GM23338 (cell line): ENCODE measurements around the gene C1QL1. TPM values are rescaled to one million over a fixed set of nuclear protein-coding genes. Genes with fewer than 3 reads are reported as not detected.
"Not testable (repeated sequence)": the region's sequence is repeated elsewhere in the genome, so short reads cannot be mapped to it uniquely, and the experiment has no call there.

Source experiments
- ATAC-seq: fragments of 200-7000 bp; cut with Tn5 transposase; 3 replicates; pipeline ENCODE4 v1.9.1; 2020
- DNase-seq: peaks from one replicate; pipeline ENCODE4 v3.0.0-alpha.2; 2015; ENCODE audit warnings: low spot score
- H2AFZ ChIP-seq: fragments of 200-600 bp; sonication (generic); 2 replicates; pipeline ENCODE4 v1.8.0; 2016; ENCODE audit warnings: antibody characterized with exemption, mild to moderate bottlenecking, moderate library complexity
- H3F3A ChIP-seq: fragments of 200-600 bp; sonication (generic); replicated peaks from 2 replicates; pipeline ENCODE4 v1.8.0; 2017; ENCODE audit warnings: antibody characterized with exemption, mixed run types, low read depth
- H3K27ac ChIP-seq: fragments of 200-600 bp; sonication (generic); 2 replicates; pipeline ENCODE4 v1.6.1; 2016; ENCODE audit warnings: low read depth
- H3K27me3 ChIP-seq: fragments of 200-600 bp; sonication (generic); 2 replicates; pipeline ENCODE4 v1.8.0; 2016; ENCODE audit warnings: mild to moderate bottlenecking, mixed run types, moderate library complexity; ENCODE audit not compliant: insufficient read depth
- H3K36me3 ChIP-seq: fragments of 200-600 bp; sonication (generic); 2 replicates; pipeline ENCODE4 v1.8.0; 2016; ENCODE audit warnings: mild to moderate bottlenecking; ENCODE audit not compliant: insufficient read depth
- H3K4me1 ChIP-seq: fragments of 200-600 bp; sonication (generic); 2 replicates; pipeline ENCODE4 v1.8.0; 2016; ENCODE audit warnings: mild to moderate bottlenecking, moderate library complexity; ENCODE audit not compliant: insufficient read depth
- H3K4me2 ChIP-seq: fragments of 200-600 bp; sonication (generic); 2 replicates; pipeline ENCODE4 v1.7.1; 2017; ENCODE audit warnings: mixed run types
- H3K4me3 ChIP-seq: fragments of 200-600 bp; sonication (generic); 2 replicates; pipeline ENCODE4 v1.6.1; 2016; ENCODE audit warnings: mixed run types
- H3K79me2 ChIP-seq: fragments of 200-600 bp; sonication (generic); replicated peaks from 2 replicates; pipeline ENCODE4 v1.8.0; 2017; ENCODE audit warnings: mild to moderate bottlenecking; ENCODE audit not compliant: insufficient read depth
- H3K9me2 ChIP-seq: fragments of 200-600 bp; sonication (generic); 2 replicates; pipeline ENCODE4 v1.8.0; 2017; ENCODE audit not compliant: insufficient read depth
- H4K20me1 ChIP-seq: fragments of 200-600 bp; sonication (generic); replicated peaks from 2 replicates; pipeline ENCODE4 v1.8.0; 2017; ENCODE audit warnings: mild to moderate bottlenecking; ENCODE audit not compliant: insufficient read depth
- H3K27ac Mint-ChIP-seq: 2 replicates; pipeline ENCODE4 v1.8.0; 2020; ENCODE audit warnings: inconsistent platforms, mild to moderate bottlenecking, moderate library complexity, mixed read lengths
- H3K27me3 Mint-ChIP-seq: 3 replicates; pipeline ENCODE4 v1.8.0; 2022; ENCODE audit warnings: low read depth, mild to moderate bottlenecking, moderate library complexity, mixed read lengths, inconsistent platforms; ENCODE audit not compliant: insufficient read depth, poor library complexity
- H3K36me3 Mint-ChIP-seq: 3 replicates; pipeline ENCODE4 v1.8.0; 2021; ENCODE audit warnings: low read depth, mild to moderate bottlenecking, inconsistent platforms, moderate library complexity, mixed read lengths
- H3K4me1 Mint-ChIP-seq: 3 replicates; pipeline ENCODE4 v1.8.0; 2020; ENCODE audit warnings: mild to moderate bottlenecking, inconsistent platforms, mixed read lengths
- H3K4me3 Mint-ChIP-seq: 3 replicates; pipeline ENCODE4 v1.8.0; 2021; ENCODE audit warnings: moderate library complexity, mild to moderate bottlenecking, inconsistent platforms, mixed read lengths
- H3K9me3 Mint-ChIP-seq: 3 replicates; pipeline ENCODE4 v1.8.0; 2020; ENCODE audit warnings: moderate library complexity, mild to moderate bottlenecking, inconsistent platforms, mixed read lengths
- CREB1 ChIP-seq: fragments of 250-450 bp; sonication (Bioruptor Pico); IDR thresholded peaks from 2 replicates; pipeline ENCODE4 v1.5.0; 2020; ENCODE audit warnings: low read depth, mild to moderate bottlenecking, moderate library complexity
- EZH2phosphoT487 ChIP-seq: fragments of 200-600 bp; sonication (generic); IDR thresholded peaks from one replicate; pipeline ENCODE4 v1.8.1; 2018; ENCODE audit warnings: antibody characterized with exemption; ENCODE audit not compliant: unreplicated experiment
- JUNB ChIP-seq: IDR thresholded peaks from one replicate; pipeline ENCODE4 v1.6.1; 2016; ENCODE audit warnings: antibody characterized with exemption; ENCODE audit not compliant: unreplicated experiment
- NANOG ChIP-seq: IDR thresholded peaks from 2 replicates; pipeline ENCODE4 v1.6.1; 2016; ENCODE audit warnings: antibody characterized with exemption, borderline replicate concordance
- POLR2AphosphoS5 ChIP-seq: IDR thresholded peaks from 2 replicates; pipeline ENCODE4 v1.6.1; 2016; ENCODE audit warnings: antibody characterized with exemption, low read depth
- STAT1 ChIP-seq: IDR thresholded peaks from one replicate; pipeline ENCODE4 v1.6.1; 2016; ENCODE audit warnings: antibody characterized with exemption; ENCODE audit not compliant: unreplicated experiment
- ZNF114 ChIP-seq: fragments of 250-450 bp; sonication (Bioruptor Pico); IDR thresholded peaks from 2 replicates; pipeline ENCODE4 v1.5.0; 2020; ENCODE audit warnings: mild to moderate bottlenecking, moderate library complexity
- ZNF331 ChIP-seq: fragments of 250-450 bp; sonication (Bioruptor Pico); IDR thresholded peaks from 2 replicates; pipeline ENCODE4 v1.5.0; 2020; ENCODE audit warnings: low read depth, mild to moderate bottlenecking, moderate library complexity
- polyA plus RNA-seq: library from polyadenylated mRNA; unstranded; fragments of >200 nt; fragmentation: Nextera tagmentation; extraction: Ambion mirVana; gene quantifications from 2 replicates; pipeline ENCODE4 v1.2.1, GENCODE V29; 2016
- total RNA-seq: library from RNA; depleted of rRNA; stranded (reverse); fragments of >200 nt; shearing (Covaris generic); gene quantifications from 2 replicates; pipeline ENCODE4 v1.2.3, GENCODE V29; 2014
- TF ChIP-seq, protein P1 (sequence below), 2 experiments: fragments of 200-600 bp in 1 of 2; sonication (generic) in 1 of 2; conservative IDR thresholded peaks; 2 replicates each; pipeline versions ENCODE4 v1.5.1 to v1.6.1; 2016 to 2017; ENCODE audit warnings: antibody characterized with exemption in 2 of 2, low read depth in 2 of 2, mild to moderate bottlenecking in 2 of 2, moderate library complexity in 1 of 2
- TF ChIP-seq, protein P2 (sequence below): IDR thresholded peaks from one replicate; pipeline ENCODE4 v1.6.1; 2018; ENCODE audit warnings: antibody characterized with exemption; ENCODE audit not compliant: unreplicated experiment

C1QL1 gene
- total and polyA plus RNA-seq, 2 experiments from 2014 or later = 4.3 to 14.4 TPM

DNA sequence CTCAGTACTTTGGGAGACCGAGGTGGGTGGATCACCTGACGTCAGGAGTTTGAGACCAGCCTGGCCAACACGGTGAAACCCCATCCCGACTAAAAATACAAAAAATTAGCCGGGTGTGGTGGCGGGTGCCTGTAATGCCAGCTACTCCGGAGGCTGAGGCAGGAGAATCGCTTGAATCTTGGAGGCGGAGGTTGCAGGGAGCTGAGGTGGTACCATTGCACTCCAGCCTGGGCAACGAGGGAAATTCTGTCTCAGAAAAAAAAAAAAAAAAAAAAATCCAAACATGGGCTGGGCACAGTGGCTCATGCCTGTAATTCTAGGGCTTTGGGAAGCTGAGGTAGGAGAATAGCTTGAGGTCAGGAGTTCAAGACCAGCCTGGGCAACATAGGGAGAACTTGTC is 22.5 kb downstream of the C1QL1 start:
- not testable (repeated sequence) for H3K4me2 ChIP-seq, H3K9me2 ChIP-seq, ATAC-seq, H3F3A ChIP-seq, H3K27me3 ChIP-seq, H3K9me3 Mint-ChIP-seq, DNase-seq, H3K27ac Mint-ChIP-seq, H3K27me3 Mint-ChIP-seq, H3K4me3 ChIP-seq, H2AFZ ChIP-seq, H3K36me3 ChIP-seq, H3K27ac ChIP-seq
- peaks cover 16% of the 10 kb centered on the region for H3K4me1 ChIP-seq
- peaks cover 41% of the 10 kb centered on the region for H3K36me3 Mint-ChIP-seq
- H3K4me1 Mint-ChIP-seq = peaks cover 14% of the 10 kb centered on the region
- peaks cover 68% of the 10 kb centered on the region for H3K79me2 ChIP-seq
- peak overlapping the region; percentile 97 for H3K4me3 Mint-ChIP-seq
- H4K20me1 ChIP-seq = peaks cover 36% of the 10 kb centered on the region

DNA sequence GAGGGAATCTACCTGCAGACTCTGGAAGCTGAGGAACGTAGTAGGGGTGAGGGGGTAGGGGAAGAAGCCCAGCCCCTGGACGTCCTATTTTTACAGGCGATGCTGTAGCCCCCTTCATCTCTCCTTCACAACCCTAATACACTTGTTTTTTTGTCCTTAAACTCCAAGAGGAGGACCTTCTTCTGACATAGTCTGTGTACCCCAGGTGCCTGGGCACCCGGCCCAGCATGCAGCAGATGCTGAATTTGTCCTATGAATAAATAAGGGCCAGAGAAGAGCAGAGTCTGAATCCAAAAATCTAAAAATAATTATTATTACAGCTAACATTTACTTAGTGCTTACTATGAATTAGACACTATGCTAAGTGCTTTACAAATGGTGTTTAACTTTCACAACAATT is 25.6 kb downstream of the C1QL1 start:
- no peak for ATAC-seq
- peak overlapping the region; percentile 58; the same call in 1 of the 2 replicates for H3K27ac ChIP-seq
- no peak overlapping the region for H3K4me3 ChIP-seq
- peaks cover 21% of the 10 kb centered on the region for H3K4me1 Mint-ChIP-seq
- H4K20me1 ChIP-seq = peaks cover 42% of the 10 kb centered on the region
- H2AFZ ChIP-seq = no peak overlapping the region
- TF ChIP-seq ZNF331 (CRISPR knock-in tag) = no peak
- TF ChIP-seq NANOG = no peak
- TF ChIP-seq CREB1 = no peak
- TF ChIP-seq ZNF114 (CRISPR knock-in tag) = no peak
- TF ChIP-seq JUNB = no peak
- no peak for TF ChIP-seq EZH2phosphoT487
- H3K9me3 Mint-ChIP-seq = no peaks in the 10 kb centered on the region
- no peaks in the 10 kb centered on the region for H3K27me3 ChIP-seq
- H3K9me2 ChIP-seq = no peaks in the 10 kb centered on the region
- DNase-seq = no peak
- peaks cover 6% of the 10 kb centered on the region for H3K27me3 Mint-ChIP-seq
- H3K36me3 ChIP-seq = peaks cover 20% of the 10 kb centered on the region
- H3K79me2 ChIP-seq = peaks cover 100% of the 10 kb centered on the region
- H3K4me3 Mint-ChIP-seq = no peak overlapping the region
- no peak overlapping the region for H3K4me2 ChIP-seq
- H3K36me3 Mint-ChIP-seq = peaks cover 59% of the 10 kb centered on the region
- H3F3A ChIP-seq = no peaks in the 10 kb centered on the region; the same call in 1 of the 2 replicates
- H3K4me1 ChIP-seq = peaks cover 12% of the 10 kb centered on the region
- H3K27ac Mint-ChIP-seq = no peak overlapping the region

DNA sequence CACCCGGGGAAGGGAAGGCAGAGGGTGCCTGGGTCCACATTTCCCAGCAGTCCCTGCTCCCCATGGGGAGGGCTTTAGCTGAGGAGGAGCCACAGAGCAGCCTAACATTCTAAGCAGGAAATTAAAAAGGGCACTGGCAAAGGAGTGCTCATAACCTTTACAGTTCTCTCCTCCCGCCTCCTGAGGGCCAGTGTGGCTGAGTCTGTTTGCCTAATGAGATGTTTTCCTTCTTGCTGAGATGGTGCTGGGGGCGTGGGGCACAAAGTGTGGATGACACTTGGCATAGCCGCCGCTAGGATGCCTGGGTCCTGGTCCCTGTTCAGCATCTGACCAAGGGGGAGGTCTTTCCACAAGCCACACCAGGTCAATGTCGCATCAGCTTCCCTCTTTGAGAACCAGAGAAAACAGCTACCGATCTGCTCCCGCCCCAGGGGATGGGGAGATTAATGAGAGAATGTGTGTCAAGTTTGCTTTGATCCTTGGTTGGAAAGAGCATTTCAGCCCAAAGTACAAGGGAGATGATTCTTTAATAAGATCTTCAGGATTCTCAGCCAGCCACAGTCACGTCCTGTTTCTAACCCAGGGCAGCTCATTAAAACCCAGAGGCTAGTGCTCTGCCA is 26.3 kb downstream of the C1QL1 start:
- DNase-seq (no peak), ATAC-seq (peak; percentile 41)
- Histone ChIP-seq H2AFZ (no peak overlapping the region), H3K4me2 (no peak overlapping the region), H3K27me3 (no peaks in the 10 kb centered on the region), H4K20me1 (peaks cover 47% of the 10 kb centered on the region), H3K27ac (peak overlapping the region; percentile 58; the same call in 1 of the 2 replicates), H3K4me3 (no peak overlapping the region), H3F3A (no peaks in the 10 kb centered on the region; the same call in 1 of the 2 replicates), H3K4me1 (peaks cover 12% of the 10 kb centered on the region), H3K79me2 (peaks cover 95% of the 10 kb centered on the region), H3K9me2 (no peaks in the 10 kb centered on the region), H3K36me3 (peaks cover 20% of the 10 kb centered on the region)
- peaks cover 62% of the 10 kb centered on the region for H3K36me3 Mint-ChIP-seq
- no peaks in the 10 kb centered on the region for H3K9me3 Mint-ChIP-seq
- no peak overlapping the region for H3K4me3 Mint-ChIP-seq
- peaks cover 5% of the 10 kb centered on the region for H3K27me3 Mint-ChIP-seq
- no peak overlapping the region; the same call in 1 of the 2 replicates for H3K27ac Mint-ChIP-seq
- H3K4me1 Mint-ChIP-seq = peaks cover 21% of the 10 kb centered on the region
- TF ChIP-seq JUNB (no peak), EZH2phosphoT487 (no peak), ZNF114 (CRISPR knock-in tag) (no peak), CREB1 (no peak), POLR2AphosphoS5 (no peak), STAT1 (no peak)
- TF ChIP-seq, protein P1, sequence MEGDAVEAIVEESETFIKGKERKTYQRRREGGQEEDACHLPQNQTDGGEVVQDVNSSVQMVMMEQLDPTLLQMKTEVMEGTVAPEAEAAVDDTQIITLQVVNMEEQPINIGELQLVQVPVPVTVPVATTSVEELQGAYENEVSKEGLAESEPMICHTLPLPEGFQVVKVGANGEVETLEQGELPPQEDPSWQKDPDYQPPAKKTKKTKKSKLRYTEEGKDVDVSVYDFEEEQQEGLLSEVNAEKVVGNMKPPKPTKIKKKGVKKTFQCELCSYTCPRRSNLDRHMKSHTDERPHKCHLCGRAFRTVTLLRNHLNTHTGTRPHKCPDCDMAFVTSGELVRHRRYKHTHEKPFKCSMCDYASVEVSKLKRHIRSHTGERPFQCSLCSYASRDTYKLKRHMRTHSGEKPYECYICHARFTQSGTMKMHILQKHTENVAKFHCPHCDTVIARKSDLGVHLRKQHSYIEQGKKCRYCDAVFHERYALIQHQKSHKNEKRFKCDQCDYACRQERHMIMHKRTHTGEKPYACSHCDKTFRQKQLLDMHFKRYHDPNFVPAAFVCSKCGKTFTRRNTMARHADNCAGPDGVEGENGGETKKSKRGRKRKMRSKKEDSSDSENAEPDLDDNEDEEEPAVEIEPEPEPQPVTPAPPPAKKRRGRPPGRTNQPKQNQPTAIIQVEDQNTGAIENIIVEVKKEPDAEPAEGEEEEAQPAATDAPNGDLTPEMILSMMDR (conservative IDR thresholded peaks at IDR 0.05; ENCODE audit: low read depth in 2 of 2) = no peak
- TF ChIP-seq, protein P2, sequence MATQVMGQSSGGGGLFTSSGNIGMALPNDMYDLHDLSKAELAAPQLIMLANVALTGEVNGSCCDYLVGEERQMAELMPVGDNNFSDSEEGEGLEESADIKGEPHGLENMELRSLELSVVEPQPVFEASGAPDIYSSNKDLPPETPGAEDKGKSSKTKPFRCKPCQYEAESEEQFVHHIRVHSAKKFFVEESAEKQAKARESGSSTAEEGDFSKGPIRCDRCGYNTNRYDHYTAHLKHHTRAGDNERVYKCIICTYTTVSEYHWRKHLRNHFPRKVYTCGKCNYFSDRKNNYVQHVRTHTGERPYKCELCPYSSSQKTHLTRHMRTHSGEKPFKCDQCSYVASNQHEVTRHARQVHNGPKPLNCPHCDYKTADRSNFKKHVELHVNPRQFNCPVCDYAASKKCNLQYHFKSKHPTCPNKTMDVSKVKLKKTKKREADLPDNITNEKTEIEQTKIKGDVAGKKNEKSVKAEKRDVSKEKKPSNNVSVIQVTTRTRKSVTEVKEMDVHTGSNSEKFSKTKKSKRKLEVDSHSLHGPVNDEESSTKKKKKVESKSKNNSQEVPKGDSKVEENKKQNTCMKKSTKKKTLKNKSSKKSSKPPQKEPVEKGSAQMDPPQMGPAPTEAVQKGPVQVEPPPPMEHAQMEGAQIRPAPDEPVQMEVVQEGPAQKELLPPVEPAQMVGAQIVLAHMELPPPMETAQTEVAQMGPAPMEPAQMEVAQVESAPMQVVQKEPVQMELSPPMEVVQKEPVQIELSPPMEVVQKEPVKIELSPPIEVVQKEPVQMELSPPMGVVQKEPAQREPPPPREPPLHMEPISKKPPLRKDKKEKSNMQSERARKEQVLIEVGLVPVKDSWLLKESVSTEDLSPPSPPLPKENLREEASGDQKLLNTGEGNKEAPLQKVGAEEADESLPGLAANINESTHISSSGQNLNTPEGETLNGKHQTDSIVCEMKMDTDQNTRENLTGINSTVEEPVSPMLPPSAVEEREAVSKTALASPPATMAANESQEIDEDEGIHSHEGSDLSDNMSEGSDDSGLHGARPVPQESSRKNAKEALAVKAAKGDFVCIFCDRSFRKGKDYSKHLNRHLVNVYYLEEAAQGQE = no peak
